Raji (cell line): ENCODE results near the gene ARG2.

Experiments used
- POLR2A ChIP-seq: IDR thresholded peaks from 2 replicates; pipeline ENCODE4 v1.6.1; 2011; ENCODE audit warnings: low read depth, low read length, control low read depth; ENCODE audit not compliant: insufficient read depth

The ARG2 gene

GRCh38 chr14:67580336-67581171, 39.2 kb upstream of the ARG2 start:
- no peak for TF ChIP-seq POLR2A

GRCh38 chr14:67581643-67582042, 38.1 kb upstream of the ARG2 start:
- TF ChIP-seq POLR2A = no peak

GRCh38 chr14:67582061-67582460, 37.7 kb upstream of the ARG2 start:
- TF ChIP-seq POLR2A = no peak

GRCh38 chr14:67583711-67584644, 35.7 kb upstream of the ARG2 start:
- no peak for TF ChIP-seq POLR2A

- no peak for TF ChIP-seq POLR2A
Observed at GRCh38 chr14:67584978-67585377, 34.7 kb upstream of the ARG2 start.

GRCh38 chr14:67586369-67586768, 33.4 kb upstream of the ARG2 start:
- TF ChIP-seq POLR2A = no peak

- no peak for TF ChIP-seq POLR2A
Observed at GRCh38 chr14:67589204-67589770, 30.4 kb upstream of the ARG2 start.

GRCh38 chr14:67595392-67595791, 24.3 kb upstream of the ARG2 start:
- no peak for TF ChIP-seq POLR2A

GRCh38 chr14:67599698-67600561, 19.8 kb upstream of the ARG2 start, which contains the start of gene PIGH:
Gene PIGH, minus strand, starts transcription at chr14:67600268. Its CDS starts 65 bp downstream, at chr14:67600203.
- TF ChIP-seq POLR2A = peak; percentile 80

- no peak for TF ChIP-seq POLR2A
Observed at GRCh38 chr14:67602076-67602475, 17.6 kb upstream of the ARG2 start.

- TF ChIP-seq POLR2A = no peak
Observed at GRCh38 chr14:67602995-67603545, 16.6 kb upstream of the ARG2 start.

GRCh38 chr14:67607646-67608045, 12.1 kb upstream of the ARG2 start:
- TF ChIP-seq POLR2A = no peak

GRCh38 chr14:67609642-67610310, 9.9 kb upstream of the ARG2 start:
- TF ChIP-seq POLR2A = no peak

GRCh38 chr14:67610491-67610890, 9.2 kb upstream of the ARG2 start:
- TF ChIP-seq POLR2A = no peak
